ENCODE results near the gene SUGP1. TPM values are rescaled to one million over a fixed set of nuclear protein-coding genes. Genes with fewer than 3 reads are reported as not detected.

SUGP1 gene
- polyA plus RNA-seq, 1 of the 3 experiments (the other 2 are of a cell fraction), result 43.2 TPM

GRCh38 chr19:19356901-19357566 lies 36.7 kb upstream of the SUGP1 start:
- H3K36me3 ChIP-seq (replicated peaks in 1 of 2; ENCODE audit: control insufficient read depth in 1 of 2, insufficient read depth in 2 of 2, low read length in 1 of 2), result peaks cover 11 to 50% of the 10 kb centered on the region in 2 experiments
- ChIA-PET POLR2A (no interaction called here), CTCF (interaction anchor here (1.3 to 3.4 kb wide), 2 partner anchors 14 to 154 kb away, joined by 3 to 25 read pairs; no protein-coding TSS in a partner anchor)
- H3F3A ChIP-seq (replicated peaks; ENCODE audit: insufficient read depth), result peaks cover 8% of the 10 kb centered on the region
- no peaks in the 10 kb centered on the region for H3K4me1 ChIP-seq (ENCODE audit: control insufficient read depth in 1 of 2, insufficient read depth in 2 of 2, low read depth in 1 of 2, low read length in 1 of 2)
- H3K79me2 ChIP-seq (ENCODE audit: insufficient read depth), result no peaks in the 10 kb centered on the region
- no peak for DNase-seq
- no peaks in the 10 kb centered on the region for H3K27me3 ChIP-seq (ENCODE audit: insufficient read depth)
- no peak overlapping the region for H3K4me2 ChIP-seq
- TF ChIP-seq GATA2 (CRISPR knock-in tag; IDR thresholded peaks at IDR 0.05), result no peak
- TF ChIP-seq NFIC (IDR thresholded peaks at IDR 0.05; ENCODE audit: borderline replicate concordance), result no peak
- TF ChIP-seq ELF1 (IDR thresholded peaks at IDR 0.05), result no peak
- no peak for TF ChIP-seq SIN3A (IDR thresholded peaks at IDR 0.05; ENCODE audit: borderline replicate concordance, low read depth, low read length)
- no peaks in the 10 kb centered on the region for H4K20me1 ChIP-seq (ENCODE audit: insufficient read depth)
- no peak overlapping the region for H3K27ac ChIP-seq (ENCODE audit: low read depth in 2 of 2, low read length in 1 of 2)
- no peak overlapping the region for H2AFZ ChIP-seq (ENCODE audit: low read depth)
- no peak overlapping the region for H3K4me3 ChIP-seq (ENCODE audit: low read depth in 2 of 2, low read length in 1 of 2)
- no peaks in the 10 kb centered on the region for H3K9me3 ChIP-seq
- no peaks in the 10 kb centered on the region for H3K9me2 ChIP-seq
- no peak overlapping the region for H3K9ac ChIP-seq
- 94% methylated on average over 6 of the region's 13 CpGs for WGBS (ENCODE audit: low lambda C conversion rate)

- Histone ChIP-seq H3K79me2 (ENCODE audit: insufficient read depth) (no peaks in the 10 kb centered on the region), H3K9me2 (no peaks in the 10 kb centered on the region), H3F3A (replicated peaks; ENCODE audit: insufficient read depth) (peaks cover 8% of the 10 kb centered on the region), H3K36me3 (replicated peaks in 1 of 2; ENCODE audit: control insufficient read depth in 1 of 2, insufficient read depth in 2 of 2, low read length in 1 of 2) (peaks cover 11 to 50% of the 10 kb centered on the region in 2 experiments), H3K9me3 (no peaks in the 10 kb centered on the region), H3K9ac (no peak overlapping the region), H3K27ac (ENCODE audit: low read depth in 2 of 2, low read length in 1 of 2) (no peak overlapping the region), H2AFZ (ENCODE audit: low read depth) (no peak overlapping the region), H3K4me2 (no peak overlapping the region), H3K4me3 (ENCODE audit: low read depth in 2 of 2, low read length in 1 of 2) (no peak overlapping the region), H3K27me3 (ENCODE audit: insufficient read depth) (no peaks in the 10 kb centered on the region), H3K4me1 (ENCODE audit: control insufficient read depth in 1 of 2, insufficient read depth in 2 of 2, low read depth in 1 of 2, low read length in 1 of 2) (no peaks in the 10 kb centered on the region), H4K20me1 (ENCODE audit: insufficient read depth) (no peaks in the 10 kb centered on the region)
- no peak for DNase-seq
- 87% methylated on average over 2 of the region's 11 CpGs for WGBS (ENCODE audit: low lambda C conversion rate)
- no peak for TF ChIP-seq FOXM1 (IDR thresholded peaks at IDR 0.05; ENCODE audit: low read depth)
- no peak for TF ChIP-seq GABPA (IDR thresholded peaks at IDR 0.05; ENCODE audit: low read depth)
- TF ChIP-seq RCOR1 (IDR thresholded peaks at IDR 0.05; ENCODE audit: low read length), result no peak
- no peak for TF ChIP-seq USF2 (IDR thresholded peaks at IDR 0.05; ENCODE audit: borderline replicate concordance, low read depth, low read length)
- TF ChIP-seq TAF1 (IDR thresholded peaks at IDR 0.05; ENCODE audit: borderline replicate concordance, low read depth, low read length), result no peak
- no peak for TF ChIP-seq FOSL2 (IDR thresholded peaks at IDR 0.05; ENCODE audit: borderline replicate concordance, low read depth)
- no peak for TF ChIP-seq NRF1 (IDR thresholded peaks at IDR 0.05; ENCODE audit: low read depth, low read length)
- no peak for TF ChIP-seq GATA2 (CRISPR knock-in tag; IDR thresholded peaks at IDR 0.05)
- no peak for TF ChIP-seq REST (IDR thresholded peaks at IDR 0.05; ENCODE audit: low read depth, low read length)
- no peak for TF ChIP-seq USF1 (IDR thresholded peaks at IDR 0.05; ENCODE audit: borderline replicate concordance, low read depth)
- TF ChIP-seq EZH2phosphoT487 (IDR thresholded peaks at IDR 0.05; ENCODE audit: borderline replicate concordance, low read depth), result no peak
- TF ChIP-seq ZBTB33 (IDR thresholded peaks at IDR 0.05; ENCODE audit: borderline replicate concordance, low read depth), result no peak
- no peak for TF ChIP-seq TCF12 (IDR thresholded peaks at IDR 0.05)
- no peak for TF ChIP-seq NFIC (IDR thresholded peaks at IDR 0.05; ENCODE audit: borderline replicate concordance)
- TF ChIP-seq RXRA (IDR thresholded peaks at IDR 0.05; ENCODE audit: borderline replicate concordance, low read depth), result no peak
- TF ChIP-seq SIN3A (IDR thresholded peaks at IDR 0.05; ENCODE audit: borderline replicate concordance, low read depth, low read length), result no peak
- POLR2A ChIA-PET, result no interaction called here
- CTCF ChIA-PET, result interaction anchor here (2.1 to 3.4 kb wide), 2 partner anchors 13 to 134 kb away, joined by 8 to 25 read pairs; no protein-coding TSS in a partner anchor
Observed at GRCh38 chr19:19356500-19356899, 36.2 kb upstream of the SUGP1 start.
